D721Med (cell line): Measurements from ENCODE around the gene PRR7.
A peak's percentile ranks its signal among the peaks of the same experiment; 100 is the strongest.

Experiments
- DNase-seq: peaks from one replicate; pipeline ENCODE4 v3.0.0; 2011; ENCODE audit warnings: low spot score; ENCODE audit not compliant: insufficient read length
- FAIRE-seq: peaks from 2 replicates; lab custom pipeline; 2011; peaks lifted over from hg19 to GRCh38; lab: Jason Lieb, UNC
- CTCF ChIP-seq: IDR thresholded peaks from 2 replicates; pipeline ENCODE4 v1.5.1; 2012; ENCODE audit warnings: mild to moderate bottlenecking, control low read depth; ENCODE audit not compliant: insufficient read depth; ENCODE audit errors: missing control alignments

The PRR7 gene

DNA sequence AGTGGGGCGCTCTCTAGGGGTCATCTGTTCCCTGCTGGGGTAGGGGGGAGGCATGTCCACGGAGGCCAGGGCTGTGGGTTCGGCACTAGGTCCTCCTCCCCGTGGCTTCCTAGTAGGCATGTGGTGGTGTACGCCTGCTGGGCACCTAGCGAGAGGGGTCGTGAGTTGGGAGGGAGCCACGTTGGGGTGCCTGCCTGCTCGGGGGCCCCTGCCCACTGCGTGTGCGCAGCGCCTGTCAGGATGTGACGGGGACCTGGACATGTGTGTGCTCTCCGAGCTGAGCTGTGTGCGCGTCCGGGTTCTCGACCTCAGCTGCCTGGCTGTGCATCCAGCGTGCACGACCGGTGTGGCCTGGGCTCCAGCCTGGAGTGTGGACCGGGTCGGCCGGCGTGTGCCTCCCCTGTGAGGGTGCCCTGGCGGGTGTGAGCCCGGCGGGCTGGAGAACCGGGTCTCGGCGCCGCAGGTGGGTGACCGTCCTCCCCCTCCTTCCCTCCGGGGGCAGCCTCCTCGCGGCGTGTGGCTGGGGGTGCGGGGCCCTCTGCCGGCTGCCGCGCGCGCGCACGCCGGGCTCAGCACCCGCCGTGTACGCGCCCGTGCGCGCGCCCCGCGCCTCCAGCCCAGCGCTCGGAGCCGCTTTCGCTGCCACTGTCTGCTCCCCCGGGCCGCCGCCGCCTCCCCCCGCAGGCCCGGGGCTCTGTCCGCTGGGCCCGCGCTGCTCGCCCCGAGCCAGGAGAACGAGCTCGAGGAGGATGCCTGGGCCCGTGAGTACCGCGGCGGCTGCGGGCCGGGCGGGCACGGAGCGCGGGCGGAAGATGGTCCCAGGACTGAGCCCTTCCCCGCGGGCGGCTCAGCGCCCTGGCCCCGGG, at the start of gene PRR7:
TSS of gene PRR7 (plus strand) at position 615 of the 866 bp plus-strand sequence. CDS start 8,254 bp downstream, outside the sequence.
- DNase-seq (peak; percentile 87), FAIRE-seq (no peak)
- TF ChIP-seq CTCF: no peak

DNA sequence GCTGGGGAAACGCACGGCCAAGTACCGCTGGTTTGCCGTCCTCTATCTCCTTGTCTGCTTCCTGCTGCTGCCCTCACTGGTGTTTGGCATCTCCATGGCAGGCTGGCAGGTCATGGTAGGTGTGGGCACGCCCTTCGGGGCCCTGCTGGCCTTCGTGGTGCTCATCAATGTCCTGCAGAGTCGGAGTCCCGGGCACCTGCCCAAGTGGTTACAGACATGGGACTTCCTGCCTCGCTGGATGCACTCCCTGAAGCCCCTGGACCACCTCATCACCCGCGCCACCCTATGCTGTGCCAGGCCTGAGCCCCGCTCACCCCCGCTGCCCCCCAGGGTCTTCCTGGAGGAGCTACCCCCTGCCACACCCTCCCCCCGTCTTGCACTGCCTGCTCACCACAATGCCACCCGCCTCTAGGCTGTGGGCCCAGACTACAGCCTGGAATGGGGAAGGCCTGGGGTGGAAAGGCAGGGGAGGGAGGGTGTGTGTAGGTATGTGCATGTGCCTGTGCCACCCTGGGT, 48.7 kb upstream of the PRR7 start:
- no peak for FAIRE-seq
- DNase-seq: no peak
- no peak for TF ChIP-seq CTCF

DNA sequence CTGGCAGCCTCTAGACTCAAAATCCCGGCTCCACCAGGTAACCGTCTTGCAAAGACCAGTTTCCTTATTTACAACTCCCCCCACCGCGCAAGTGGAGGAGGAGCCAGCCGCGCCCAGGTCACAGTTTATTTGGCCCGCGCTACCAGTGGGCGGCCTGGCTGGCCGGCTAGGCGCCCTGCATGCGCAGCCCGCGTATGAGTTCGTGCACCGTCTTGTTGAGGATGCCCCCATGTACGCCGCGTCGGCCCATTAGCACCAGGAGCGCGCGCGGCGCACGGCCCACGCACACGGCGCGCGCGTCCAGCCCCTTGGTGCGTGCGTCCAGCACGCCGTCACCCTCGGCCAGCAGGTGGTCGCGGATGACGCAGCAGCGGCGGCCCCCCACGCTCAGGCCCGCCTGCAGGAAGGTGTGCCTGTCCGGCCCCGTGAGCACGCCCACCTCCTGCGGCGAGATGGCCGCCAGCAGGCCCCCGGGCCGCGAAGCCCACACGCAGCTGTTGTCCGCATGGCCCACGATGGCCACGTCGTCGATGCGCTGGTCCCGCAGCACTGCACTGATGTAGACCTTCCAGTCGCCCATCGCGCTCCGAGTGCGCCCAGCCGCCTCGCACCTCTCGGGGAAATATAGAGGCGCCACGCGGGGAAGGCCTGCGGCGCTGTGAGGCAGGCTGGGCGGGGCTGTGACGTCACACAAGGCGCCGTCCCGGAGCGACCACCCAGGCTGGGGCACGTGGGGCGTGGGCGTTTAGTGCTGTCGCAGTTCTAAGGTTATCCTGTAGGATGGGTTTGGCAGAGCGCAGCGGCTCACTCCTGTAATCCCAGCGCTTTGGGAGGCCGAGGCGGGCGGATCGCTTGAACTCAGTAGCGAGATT, 46.4 kb upstream of the PRR7 start, which contains the start of gene PFN3:
TSS of gene PFN3 (minus strand) at position 665 of the 872 bp plus-strand sequence. CDS start at position 580, 85 bp downstream.
- DNase-seq: no peak
- FAIRE-seq: no peak
- TF ChIP-seq CTCF: no peak

- DNase-seq (peak; percentile 89), FAIRE-seq (no peak)
- TF ChIP-seq CTCF: peak; percentile 44
Observed at GRCh38 chr5:177402271-177403043, 44.2 kb upstream of the PRR7 start.

DNA sequence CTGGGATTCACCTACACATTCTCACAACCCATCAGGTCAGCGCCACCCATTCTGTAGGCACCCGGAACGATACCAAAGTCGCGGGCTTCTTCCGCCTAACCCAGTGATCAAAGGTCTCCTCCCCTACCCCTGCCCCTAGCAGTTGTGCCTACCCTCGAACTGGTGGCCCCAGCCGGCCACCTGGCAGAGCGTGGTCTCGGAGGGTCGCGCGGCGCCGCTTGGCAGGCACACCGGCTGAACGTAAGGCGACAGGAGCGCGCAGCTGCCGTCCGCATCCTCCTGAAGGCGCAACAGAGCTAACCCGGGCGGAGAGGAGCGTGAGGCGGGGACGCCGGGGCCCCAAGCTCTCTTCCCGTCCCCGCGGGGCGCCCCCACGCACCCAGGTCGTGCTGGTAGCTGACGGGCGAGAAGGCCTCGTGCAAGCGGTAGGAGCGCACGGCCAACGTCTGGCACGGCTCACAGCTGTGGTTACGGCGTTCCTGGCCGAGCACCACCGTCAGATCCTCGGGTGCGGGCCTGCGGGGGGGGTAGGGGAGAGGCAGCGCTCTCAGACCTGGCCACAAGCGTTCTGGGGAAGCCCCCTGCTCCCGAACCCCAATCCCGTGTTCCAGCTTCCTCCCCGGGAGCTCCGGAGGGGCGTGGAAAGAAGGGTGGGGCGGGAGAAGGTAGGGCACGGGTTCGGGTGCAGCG, 43.4 kb upstream of the PRR7 start:
- no peak for TF ChIP-seq CTCF
- FAIRE-seq: no peak
- no peak for DNase-seq
